Naive thymus-derived CD4-positive, alpha-beta T cell (primary cell): Measurements from ENCODE around the gene GEN1. TPM values are rescaled to one million over a fixed set of nuclear protein-coding genes. Genes with fewer than 3 reads are reported as not detected.

ENCODE experiments used
- ATAC-seq: fragments of 150-1000 bp; cut with Tn5 transposase; 2 replicates; pipeline ENCODE4 v1.10.0; 2021; ENCODE audit warnings: mild to moderate bottlenecking, moderate library complexity
- CTCF ChIA-PET: fragments of 350-600 bp; sonication (Branson Sonifier 250); formaldehyde crosslinking; loops from one replicate; lab custom pipeline; 2021; ENCODE audit warnings: antibody characterized with exemption; lab: Charles Lee
- POLR2A ChIA-PET: fragments of 350-600 bp; sonication (Branson Sonifier 250); formaldehyde crosslinking; loops from one replicate; lab custom pipeline; 2021; ENCODE audit warnings: antibody characterized with exemption, inconsistent platforms; lab: Charles Lee
- DNase-seq, 9 donors: peaks; one replicate each; pipeline versions ENCODE4 v3.0.0 to v3.0.0-alpha.2; 2020 to 2022; ENCODE audit warnings: mixed read lengths in 1 of 9
- H3K27ac ChIP-seq: one replicate; pipeline ENCODE4 v1.7.0; 2013; ENCODE audit warnings: mild to moderate bottlenecking, low read depth, low read length, moderate library complexity
- H3K27me3 ChIP-seq, 2 donors: one replicate each; pipeline ENCODE4 v1.7.0; 2013; ENCODE audit warnings: low read length in 2 of 2, mild to moderate bottlenecking in 2 of 2, moderate library complexity in 2 of 2; ENCODE audit not compliant: control insufficient read depth in 2 of 2, insufficient read depth in 2 of 2
- H3K36me3 ChIP-seq, 3 experiments: 1 replicate in 2 of 3; 2 replicates in 1 of 3; pipeline ENCODE4 v1.7.0; 2013; ENCODE audit warnings: low read length in 3 of 3, mild to moderate bottlenecking in 3 of 3, moderate library complexity in 1 of 3; ENCODE audit not compliant: insufficient read depth in 3 of 3, control insufficient read depth in 2 of 3
- H3K4me1 ChIP-seq, 2 donors: one replicate each; pipeline ENCODE4 v1.7.0; 2013; ENCODE audit warnings: low read length in 2 of 2, mild to moderate bottlenecking in 2 of 2, moderate library complexity in 1 of 2; ENCODE audit not compliant: control insufficient read depth in 2 of 2, insufficient read depth in 2 of 2
- H3K4me3 ChIP-seq: 2 replicates; pipeline ENCODE4 v1.7.0; 2013; ENCODE audit warnings: mild to moderate bottlenecking, low read length
- H3K9me3 ChIP-seq, 3 experiments: 1 replicate in 2 of 3; 2 replicates in 1 of 3; pipeline ENCODE4 v1.7.0; 2013; ENCODE audit warnings: low read length in 3 of 3; ENCODE audit not compliant: control insufficient read depth in 2 of 3
- H3K27ac Mint-ChIP-seq, 9 donors: one replicate each; pipeline ENCODE4 v1.8.0; 2020 to 2022; ENCODE audit warnings: mixed read lengths in 9 of 9, mild to moderate bottlenecking in 8 of 9, moderate library complexity in 5 of 9, inconsistent platforms in 2 of 9
- H3K27me3 Mint-ChIP-seq, 5 donors: one replicate each; pipeline ENCODE4 v1.8.0; 2021 to 2022; ENCODE audit warnings: mixed read lengths in 5 of 5, mild to moderate bottlenecking in 1 of 5
- H3K36me3 Mint-ChIP-seq, 5 donors: one replicate each; pipeline ENCODE4 v1.8.0; 2020 to 2022; ENCODE audit warnings: mixed read lengths in 5 of 5, mild to moderate bottlenecking in 3 of 5, inconsistent platforms in 1 of 5
- H3K4me1 Mint-ChIP-seq, 7 donors: one replicate each; pipeline ENCODE4 v1.8.0; 2020 to 2022; ENCODE audit warnings: mixed read lengths in 7 of 7, mild to moderate bottlenecking in 3 of 7, inconsistent platforms in 1 of 7
- H3K4me3 Mint-ChIP-seq, 10 donors: one replicate each; pipeline ENCODE4 v1.8.0; 2020 to 2022; ENCODE audit warnings: mild to moderate bottlenecking in 10 of 10, mixed read lengths in 10 of 10, moderate library complexity in 6 of 10, inconsistent platforms in 2 of 10
- H3K9me3 Mint-ChIP-seq, 11 donors: one replicate each; pipeline ENCODE4 v1.8.0; 2020 to 2022; ENCODE audit warnings: mixed read lengths in 11 of 11, mild to moderate bottlenecking in 4 of 11, inconsistent platforms in 1 of 11, moderate library complexity in 1 of 11
- intact Hi-C, 2 donors: fragments of 100-400 bp; cut with micrococcal nuclease; formaldehyde crosslinking; loops; one replicate each; pipeline ENCODE4 v1.15.1; 2023
- polyA plus RNA-seq, 2 donors: library from polyadenylated mRNA; unstranded; fragments of 300-500 nt; fragmentation: Illumina TruSeq; gene quantifications; one replicate each; pipeline ENCODE4 v1.2.3, GENCODE V29; 2021
- total RNA-seq, 6 experiments: library from RNA in 5 of 6; stranded (reverse) in 5 of 6; gene quantifications; 1 replicate in 5 of 6; 2 replicates in 1 of 6; pipeline ENCODE4 v1.2.3 and lab custom pipeline; 2021 to 2026

Gene GEN1
- total and polyA plus RNA-seq, 7 experiments from 2014 or later: 0.44 to 25.8 (median 5.8) TPM

GRCh38 chr2:17733599-17733998 lies 20.3 kb upstream of the GEN1 start:
- DNase-seq: no peak
- Mint-ChIP-seq H3K27ac (no peak overlapping the region), H3K9me3 (peaks cover 0 to 2% (median 0%) of the 10 kb centered on the region in 11 donors), H3K4me1 (no peaks in the 10 kb centered on the region), H3K27me3 (no peaks in the 10 kb centered on the region), H3K4me3 (no peak overlapping the region), H3K36me3 (peaks cover 15 to 46% (median 33%) of the 10 kb centered on the region in 5 donors)
- ChIA-PET POLR2A (no interaction called here), CTCF (no interaction called here)
- Histone ChIP-seq H3K27me3 (no peaks in the 10 kb centered on the region), H3K4me3 (no peak overlapping the region), H3K9me3 (no peaks in the 10 kb centered on the region), H3K27ac (no peak overlapping the region), H3K36me3 (peaks cover 0 to 28% (median 11%) of the 10 kb centered on the region in 3 experiments), H3K4me1 (no peaks in the 10 kb centered on the region)
- intact Hi-C loops: no loop called here
- ATAC-seq: no peak

GRCh38 chr2:17735864-17736263 lies 18.1 kb upstream of the GEN1 start:
- Histone ChIP-seq H3K4me3 (no peak overlapping the region), H3K4me1 (no peaks in the 10 kb centered on the region), H3K27ac (no peak overlapping the region), H3K36me3 (peaks cover 0 to 35% (median 6%) of the 10 kb centered on the region in 3 experiments), H3K9me3 (no peaks in the 10 kb centered on the region), H3K27me3 (no peaks in the 10 kb centered on the region)
- peaks cover 17 to 58% (median 41%) of the 10 kb centered on the region in 5 donors for H3K36me3 Mint-ChIP-seq
- intact Hi-C loops: no loop called here
- POLR2A ChIA-PET: no interaction called here
- CTCF ChIA-PET: interaction anchor here (0.8 kb wide), 1 partner anchor 17 kb away, joined by 3 read pairs; no protein-coding TSS in a partner anchor
- ATAC-seq (no peak), DNase-seq (no peak)
- H3K27ac Mint-ChIP-seq: peak overlapping the region in 1 of 9 donors; percentile 67
- H3K27me3 Mint-ChIP-seq: no peaks in the 10 kb centered on the region
- no peaks in the 10 kb centered on the region for H3K9me3 Mint-ChIP-seq
- H3K4me1 Mint-ChIP-seq: peaks cover 0 to 2% (median 0%) of the 10 kb centered on the region in 7 donors
- no peak overlapping the region for H3K4me3 Mint-ChIP-seq

- Mint-ChIP-seq H3K36me3 (peaks cover 16 to 51% (median 33%) of the 10 kb centered on the region in 5 donors), H3K4me3 (no peak overlapping the region), H3K9me3 (no peaks in the 10 kb centered on the region), H3K27ac (no peak overlapping the region), H3K27me3 (no peaks in the 10 kb centered on the region), H3K4me1 (peaks cover 0 to 4% (median 0%) of the 10 kb centered on the region in 7 donors)
- Histone ChIP-seq H3K27me3 (no peaks in the 10 kb centered on the region), H3K36me3 (peaks cover 0 to 38% (median 6%) of the 10 kb centered on the region in 3 experiments), H3K4me1 (no peaks in the 10 kb centered on the region), H3K9me3 (no peaks in the 10 kb centered on the region), H3K4me3 (no peak overlapping the region), H3K27ac (no peak overlapping the region)
- ChIA-PET CTCF (no interaction called here), POLR2A (no interaction called here)
- ATAC-seq (no peak), DNase-seq (no peak)
- intact Hi-C loops: no loop called here
Measured at GRCh38 chr2:17736989-17737388, 16.9 kb upstream of the GEN1 start.

- H3K27me3 Mint-ChIP-seq: no peaks in the 10 kb centered on the region
- ATAC-seq: no peak
- CTCF ChIA-PET: no interaction called here
Measured at GRCh38 chr2:17740203-17740602, 13.7 kb upstream of the GEN1 start.

GRCh38 chr2:17747684-17748452 lies 6.1 kb upstream of the GEN1 start:
- ChIA-PET POLR2A (interaction anchor here (0.6 kb wide), 1 partner anchor 21 kb away, joined by 4 read pairs; no protein-coding TSS in a partner anchor), CTCF (no interaction called here)
- Histone ChIP-seq H3K36me3 (no peaks in the 10 kb centered on the region), H3K9me3 (no peaks in the 10 kb centered on the region), H3K27me3 (no peaks in the 10 kb centered on the region), H3K27ac (no peak overlapping the region), H3K4me1 (peaks cover 0 to 9% of the 10 kb centered on the region in 2 donors), H3K4me3 (no peak overlapping the region)
- ATAC-seq: no peak
- intact Hi-C loops: no loop called here
- H3K9me3 Mint-ChIP-seq: peaks cover 0 to 1% (median 0%) of the 10 kb centered on the region in 11 donors
- peaks cover 7 to 33% (median 18%) of the 10 kb centered on the region in 7 donors for H3K4me1 Mint-ChIP-seq
- H3K4me3 Mint-ChIP-seq: no peak overlapping the region
- DNase-seq: no peak
- H3K36me3 Mint-ChIP-seq: peaks cover 4 to 16% (median 11%) of the 10 kb centered on the region in 5 donors
- H3K27ac Mint-ChIP-seq: no peak overlapping the region
- no peaks in the 10 kb centered on the region for H3K27me3 Mint-ChIP-seq

More at GRCh38 chr2:17740203-17740602, 13.7 kb upstream of the GEN1 start:
- DNase-seq: no peak
- H3K36me3 Mint-ChIP-seq: peaks cover 17 to 52% (median 41%) of the 10 kb centered on the region in 5 donors
- Histone ChIP-seq H3K36me3 (peaks cover 0 to 33% (median 6%) of the 10 kb centered on the region in 3 experiments), H3K27me3 (no peaks in the 10 kb centered on the region), H3K4me3 (no peak overlapping the region), H3K27ac (no peak overlapping the region), H3K9me3 (no peaks in the 10 kb centered on the region), H3K4me1 (no peaks in the 10 kb centered on the region)
- no peak overlapping the region for H3K4me3 Mint-ChIP-seq
- intact Hi-C loops: no loop called here
- H3K9me3 Mint-ChIP-seq: no peaks in the 10 kb centered on the region
- POLR2A ChIA-PET: no interaction called here
- H3K27ac Mint-ChIP-seq: no peak overlapping the region
- H3K4me1 Mint-ChIP-seq: peaks cover 0 to 4% (median 0%) of the 10 kb centered on the region in 7 donors

GRCh38 chr2:17748745-17749144 lies 5.2 kb upstream of the GEN1 start:
- no peaks in the 10 kb centered on the region for H3K27me3 Mint-ChIP-seq
- CTCF ChIA-PET: no interaction called here
- Histone ChIP-seq H3K27ac (no peak overlapping the region), H3K9me3 (no peaks in the 10 kb centered on the region), H3K36me3 (peaks cover 0 to 6% (median 0%) of the 10 kb centered on the region in 3 experiments), H3K4me1 (peaks cover 0 to 10% of the 10 kb centered on the region in 2 donors), H3K4me3 (no peak overlapping the region), H3K27me3 (no peaks in the 10 kb centered on the region)
- peaks cover 4 to 12% (median 10%) of the 10 kb centered on the region in 5 donors for H3K36me3 Mint-ChIP-seq
- no peak overlapping the region for H3K27ac Mint-ChIP-seq
- POLR2A ChIA-PET: no interaction called here
- intact Hi-C loops: no loop called here
- DNase-seq (no peak), ATAC-seq (no peak)
- peaks cover 0 to 1% (median 0%) of the 10 kb centered on the region in 11 donors for H3K9me3 Mint-ChIP-seq
- no peak overlapping the region for H3K4me3 Mint-ChIP-seq
- H3K4me1 Mint-ChIP-seq: peaks cover 7 to 35% (median 21%) of the 10 kb centered on the region in 7 donors
